ENCODE measurements around the gene POC1B.

Gene POC1B

GRCh38 chr12:89539426-89540223, 13.8 kb upstream of the POC1B start:
- no peak for DNase-seq (ENCODE audit: low spot score)

- DNase-seq (ENCODE audit: low spot score), result no peak
Measured at GRCh38 chr12:89538897-89539296, 13.1 kb upstream of the POC1B start.

- no peak for DNase-seq (ENCODE audit: low spot score)
Measured at GRCh38 chr12:89537389-89537788, 11.5 kb upstream of the POC1B start.

- DNase-seq (ENCODE audit: low spot score), result peak; percentile 40
Measured at GRCh38 chr12:89529738-89530137, 3.9 kb upstream of the POC1B start.

GRCh38 chr12:89528434-89528833, 2.6 kb upstream of the POC1B start:
- DNase-seq (ENCODE audit: low spot score), result no peak

- no peak for DNase-seq (ENCODE audit: low spot score)
Measured at GRCh38 chr12:89525305-89525823, 483 bp downstream of the POC1B start.

GRCh38 chr12:89524541-89525304, 1.1 kb downstream of the POC1B start, which contains the start of gene GALNT4:
Gene GALNT4 (minus strand): TSS chr12:89524796. CDS start chr12:89524549, 247 bp downstream.
- DNase-seq (ENCODE audit: low spot score), result peak; percentile 64

GRCh38 chr12:89523843-89524540, 1.9 kb downstream of the POC1B start:
- DNase-seq (ENCODE audit: low spot score), result no peak

- no peak for DNase-seq (ENCODE audit: low spot score)
Measured at GRCh38 chr12:89523393-89523792, 2.5 kb downstream of the POC1B start.

GRCh38 chr12:89521364-89522223, 4.3 kb downstream of the POC1B start:
- DNase-seq (ENCODE audit: low spot score), result no peak

- DNase-seq (ENCODE audit: low spot score), result no peak
Measured at GRCh38 chr12:89517720-89518119, 8.1 kb downstream of the POC1B start.

- DNase-seq (ENCODE audit: low spot score), result no peak
Measured at GRCh38 chr12:89516633-89517032, 9.2 kb downstream of the POC1B start.

GRCh38 chr12:89514751-89515150, 11.1 kb downstream of the POC1B start:
- DNase-seq (ENCODE audit: low spot score), result no peak

GRCh38 chr12:89513544-89513943, 12.3 kb downstream of the POC1B start:
- DNase-seq (ENCODE audit: low spot score), result no peak

- DNase-seq (ENCODE audit: low spot score), result no peak
Measured at GRCh38 chr12:89507015-89507824, 18.6 kb downstream of the POC1B start.

- DNase-seq (ENCODE audit: low spot score), result no peak
Measured at GRCh38 chr12:89506050-89506449, 19.8 kb downstream of the POC1B start.

GRCh38 chr12:89504560-89505346, 21.1 kb downstream of the POC1B start:
- no peak for DNase-seq (ENCODE audit: low spot score)

- no peak for DNase-seq (ENCODE audit: low spot score)
Measured at GRCh38 chr12:89501793-89502192, 24.1 kb downstream of the POC1B start.

- no peak for DNase-seq (ENCODE audit: low spot score)
Measured at GRCh38 chr12:89499857-89500256, 26.0 kb downstream of the POC1B start.

Measured in SK-N-DZ (cell line).